OCI-LY7 (cell line): ENCODE results near the gene EPS15. TPM values are rescaled to one million over a fixed set of nuclear protein-coding genes. Genes with fewer than 3 reads are reported as not detected.

Source experiments
- BruUV-seq: library from RNA; stranded (reverse); fragments of 400-500 nt; replicated peaks from 2 replicates; lab custom pipeline; 2021; lab: Mats Ljungman, UMichigan
- CTCF ChIA-PET: fragments of 300-600 bp; sonication (Branson Sonifier 250); formaldehyde crosslinking; loops from one replicate; lab custom pipeline; 2022; ENCODE audit warnings: antibody characterized with exemption; ENCODE audit not compliant: unreplicated experiment; lab: Charles Lee
- POLR2A ChIA-PET: fragments of 300-600 bp; sonication (Branson Sonifier 250); formaldehyde crosslinking; loops from one replicate; lab custom pipeline; 2022; ENCODE audit warnings: antibody characterized with exemption; lab: Charles Lee
- DNase-seq: peaks from one replicate; pipeline ENCODE4 v3.0.0-alpha.2; 2015; ENCODE audit warnings: low spot score
- H2AFZ ChIP-seq: fragments of 200-600 bp; sonication (generic), shearing (Covaris generic); 2 replicates; pipeline ENCODE4 v1.6.1; 2014; ENCODE audit warnings: mild to moderate bottlenecking, antibody characterized with exemption, low read length, moderate library complexity
- H3K27ac ChIP-seq: fragments of 200-600 bp; sonication (generic); 2 replicates; pipeline ENCODE4 v1.5.1; 2014; ENCODE audit warnings: mixed run types, low read depth, mild to moderate bottlenecking, moderate library complexity, low read length, inconsistent platforms; ENCODE audit not compliant: poor library complexity, severe bottlenecking
- H3K36me3 ChIP-seq: fragments of 200-600 bp; sonication (generic); 2 replicates; pipeline ENCODE4 v1.6.1; 2014; ENCODE audit warnings: mild to moderate bottlenecking, antibody characterized with exemption, low read length, moderate library complexity, mixed read lengths; ENCODE audit not compliant: insufficient read depth
- H3K4me1 ChIP-seq: fragments of 200-600 bp; sonication (generic); 2 replicates; pipeline ENCODE4 v1.5.1; 2014; ENCODE audit warnings: mild to moderate bottlenecking, low read length; ENCODE audit not compliant: insufficient read depth, poor library complexity, severe bottlenecking
- H3K4me2 ChIP-seq: fragments of 200-600 bp; sonication (generic); 2 replicates; pipeline ENCODE4 v1.6.1; 2014; ENCODE audit warnings: mild to moderate bottlenecking, low read length
- H3K4me3 ChIP-seq: fragments of 200-600 bp; sonication (generic); 2 replicates; pipeline ENCODE4 v1.5.1; 2014; ENCODE audit warnings: mild to moderate bottlenecking, low read depth, low read length; ENCODE audit not compliant: poor library complexity, severe bottlenecking
- H3K79me2 ChIP-seq: fragments of 200-600 bp; sonication (generic); 2 replicates; pipeline ENCODE4 v1.6.1; 2016; ENCODE audit warnings: low read depth, mild to moderate bottlenecking, low read length, moderate library complexity, mixed read lengths; ENCODE audit not compliant: insufficient read depth
- H3K9me2 ChIP-seq: fragments of 200-600 bp; sonication (generic); 2 replicates; pipeline ENCODE4 v1.6.1; 2016; ENCODE audit warnings: mild to moderate bottlenecking, low read length, mixed read lengths; ENCODE audit not compliant: insufficient read depth
- H3K9me3 ChIP-seq: fragments of 200-600 bp; sonication (generic); 2 replicates; pipeline ENCODE4 v1.6.1; 2014; ENCODE audit warnings: mild to moderate bottlenecking, mixed run types, low read length, mixed read lengths
- H4K20me1 ChIP-seq: fragments of 200-600 bp; sonication (generic); 2 replicates; pipeline ENCODE4 v1.6.1; 2014; ENCODE audit warnings: mild to moderate bottlenecking, antibody characterized with exemption, low read length, moderate library complexity, mixed read lengths; ENCODE audit not compliant: insufficient read depth
- EZH2phosphoT487 ChIP-seq: fragments of 200-600 bp; sonication (generic); IDR thresholded peaks from 2 replicates; pipeline ENCODE4 v1.6.1; 2018; ENCODE audit warnings: low read depth, borderline replicate concordance, mild to moderate bottlenecking, mixed run types, antibody characterized with exemption, low read length, moderate library complexity, mixed read lengths
- intact Hi-C: fragments of 100-400 bp; cut with micrococcal nuclease; formaldehyde crosslinking; loops from one replicate; pipeline ENCODE4 v1.10.0; 2022; ENCODE audit not compliant: unreplicated experiment
- total RNA-seq, 2 experiments: library from RNA; depleted of rRNA in 1 of 2; stranded (reverse); fragments of >200 nt in 1 of 2; shearing (Covaris generic) in 1 of 2; gene quantifications; 2 replicates each; pipeline ENCODE4 v1.2.3, GENCODE V29; 2014 to 2022
- TF ChIP-seq, protein P1 (sequence below): fragments of 200-600 bp; sonication (generic); conservative IDR thresholded peaks from 2 replicates; pipeline ENCODE4 v1.5.1; 2014; ENCODE audit warnings: mild to moderate bottlenecking, antibody characterized with exemption, low read length, moderate library complexity, mixed read lengths

The EPS15 gene
- total RNA-seq, 2 experiments from 2014 or later, result 23.8 to 73.2 TPM

DNA sequence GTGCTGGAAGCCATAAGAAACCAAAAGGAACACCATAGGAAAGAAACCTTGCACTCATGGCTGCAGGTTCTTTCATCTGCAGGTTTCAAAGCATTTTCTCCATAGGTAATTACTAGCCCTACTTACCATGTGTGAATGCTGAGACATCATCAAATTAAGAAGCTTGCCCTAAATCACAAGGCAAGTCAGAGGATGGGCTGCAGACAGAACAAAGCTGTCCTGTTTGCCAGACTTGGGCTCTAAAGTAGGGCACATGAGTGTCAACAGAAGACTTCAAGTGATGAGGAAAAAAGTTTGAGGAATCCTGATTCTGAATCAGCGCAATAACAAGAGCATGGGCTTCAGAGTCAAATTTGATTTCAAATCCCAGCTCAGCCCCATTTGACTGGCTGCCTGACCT, 5.8 kb upstream of the EPS15 start:
- Histone ChIP-seq H3K36me3 (no peaks in the 10 kb centered on the region), H2AFZ (no peak overlapping the region), H4K20me1 (no peaks in the 10 kb centered on the region), H3K9me2 (no peaks in the 10 kb centered on the region), H3K27ac (no peak overlapping the region), H3K9me3 (no peaks in the 10 kb centered on the region; the same call in 1 of the 2 replicates), H3K4me3 (no peak overlapping the region), H3K79me2 (no peaks in the 10 kb centered on the region), H3K4me2 (no peak overlapping the region), H3K4me1 (no peaks in the 10 kb centered on the region)
- DNase-seq, result no peak
- intact Hi-C loops, result no loop called here
- CTCF ChIA-PET, result interaction anchor here (0.7 kb wide), 1 partner anchor 10 kb away, joined by 4 read pairs; no protein-coding TSS in a partner anchor
- TF ChIP-seq, protein P1, sequence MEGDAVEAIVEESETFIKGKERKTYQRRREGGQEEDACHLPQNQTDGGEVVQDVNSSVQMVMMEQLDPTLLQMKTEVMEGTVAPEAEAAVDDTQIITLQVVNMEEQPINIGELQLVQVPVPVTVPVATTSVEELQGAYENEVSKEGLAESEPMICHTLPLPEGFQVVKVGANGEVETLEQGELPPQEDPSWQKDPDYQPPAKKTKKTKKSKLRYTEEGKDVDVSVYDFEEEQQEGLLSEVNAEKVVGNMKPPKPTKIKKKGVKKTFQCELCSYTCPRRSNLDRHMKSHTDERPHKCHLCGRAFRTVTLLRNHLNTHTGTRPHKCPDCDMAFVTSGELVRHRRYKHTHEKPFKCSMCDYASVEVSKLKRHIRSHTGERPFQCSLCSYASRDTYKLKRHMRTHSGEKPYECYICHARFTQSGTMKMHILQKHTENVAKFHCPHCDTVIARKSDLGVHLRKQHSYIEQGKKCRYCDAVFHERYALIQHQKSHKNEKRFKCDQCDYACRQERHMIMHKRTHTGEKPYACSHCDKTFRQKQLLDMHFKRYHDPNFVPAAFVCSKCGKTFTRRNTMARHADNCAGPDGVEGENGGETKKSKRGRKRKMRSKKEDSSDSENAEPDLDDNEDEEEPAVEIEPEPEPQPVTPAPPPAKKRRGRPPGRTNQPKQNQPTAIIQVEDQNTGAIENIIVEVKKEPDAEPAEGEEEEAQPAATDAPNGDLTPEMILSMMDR, result no peak
- no peak for TF ChIP-seq EZH2phosphoT487
- BruUV-seq, result no TSS peak
- POLR2A ChIA-PET, result interaction anchor here (1.0 kb wide), 1 partner anchor 95 kb away, joined by 7 read pairs; no protein-coding TSS in a partner anchor

DNA sequence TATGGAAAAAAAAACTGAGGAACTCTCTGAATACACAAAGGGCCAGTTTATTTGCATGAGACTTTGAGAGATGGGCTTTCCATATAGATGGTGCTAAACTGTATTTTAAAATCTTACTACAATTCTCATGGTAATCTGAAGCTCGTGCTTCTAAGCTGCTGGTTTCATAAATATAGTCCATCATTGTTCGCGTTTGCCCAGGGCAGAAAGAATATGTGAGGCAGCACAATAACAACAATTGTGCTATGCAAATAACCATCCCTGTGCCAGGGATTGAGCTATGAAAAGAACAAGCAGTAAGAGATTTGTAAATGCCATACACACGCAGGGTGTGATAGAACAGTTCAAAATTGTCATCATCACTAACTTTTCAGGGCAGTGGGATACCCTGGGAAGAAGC, 4.9 kb upstream of the EPS15 start:
- no TSS peak for BruUV-seq
- no peak overlapping the region for H3K4me2 ChIP-seq
- H3K4me1 ChIP-seq, result no peaks in the 10 kb centered on the region
- no peak overlapping the region for H3K27ac ChIP-seq
- intact Hi-C loops, result no loop called here
- no peaks in the 10 kb centered on the region for H3K9me2 ChIP-seq
- POLR2A ChIA-PET, result interaction anchor here (0.6 to 1.0 kb wide), 3 partner anchors 57 to 661 kb away, joined by 3 to 7 read pairs (median 3); no protein-coding TSS in a partner anchor
- CTCF ChIA-PET, result interaction anchor here (0.7 kb wide), 1 partner anchor 11 kb away, joined by 4 read pairs; no protein-coding TSS in a partner anchor
- no peaks in the 10 kb centered on the region for H3K36me3 ChIP-seq
- TF ChIP-seq EZH2phosphoT487, result no peak
- TF ChIP-seq, protein P1, result no peak
- no peak overlapping the region for H3K4me3 ChIP-seq
- H2AFZ ChIP-seq, result no peak overlapping the region; the same call in 1 of the 2 replicates
- H4K20me1 ChIP-seq, result no peaks in the 10 kb centered on the region
- no peaks in the 10 kb centered on the region; the same call in 1 of the 2 replicates for H3K9me3 ChIP-seq
- no peaks in the 10 kb centered on the region for H3K79me2 ChIP-seq
- DNase-seq, result no peak

DNA sequence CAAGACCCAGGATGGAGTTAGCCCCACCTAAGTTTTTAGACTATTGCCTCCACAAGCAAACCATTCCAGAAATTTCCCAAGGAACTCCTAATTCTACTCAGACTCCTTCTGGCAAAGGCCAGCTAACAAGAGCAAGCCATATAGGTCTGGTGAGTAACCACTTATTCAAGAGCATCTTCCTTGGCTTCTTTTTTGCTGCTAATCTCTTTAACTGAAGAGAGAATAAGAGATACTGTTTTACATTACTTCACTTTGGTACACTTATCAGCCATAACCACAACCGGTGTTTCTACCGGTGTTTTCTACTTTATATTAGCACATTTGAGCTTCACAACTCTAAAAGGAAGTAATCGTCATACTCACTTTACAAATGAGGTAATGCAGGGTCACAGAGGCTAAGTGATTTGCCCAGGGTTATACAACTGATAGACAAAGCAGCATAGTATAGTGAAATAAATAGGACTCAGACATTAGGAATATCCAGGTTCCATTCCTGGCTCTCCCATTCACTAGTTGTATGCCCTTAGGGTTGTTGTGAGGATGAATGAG, 1.7 kb upstream of the EPS15 start:
- Histone ChIP-seq H4K20me1 (peaks cover 9% of the 10 kb centered on the region), H2AFZ (no peak overlapping the region), H3K4me2 (no peak overlapping the region), H3K79me2 (peaks cover 28% of the 10 kb centered on the region), H3K9me3 (no peaks in the 10 kb centered on the region; the same call in 1 of the 2 replicates), H3K4me1 (peaks cover 13% of the 10 kb centered on the region), H3K36me3 (no peaks in the 10 kb centered on the region), H3K27ac (no peak overlapping the region), H3K9me2 (no peaks in the 10 kb centered on the region), H3K4me3 (no peak overlapping the region)
- DNase-seq, result no peak
- ChIA-PET POLR2A (interaction anchor here (1.0 to 1.8 kb wide), 4 partner anchors 8 to 248 kb away, joined by 3 to 8 read pairs (median 5); no protein-coding TSS in a partner anchor), CTCF (no interaction called here)
- no TSS peak for BruUV-seq
- TF ChIP-seq EZH2phosphoT487, result no peak
- TF ChIP-seq, protein P1, result no peak
- intact Hi-C loops, result no loop called here
